ENCODE data around the gene SLC2A9.

- no peak for TF ChIP-seq EZH2phosphoT487 (IDR thresholded peaks at IDR 0.05; ENCODE audit: borderline replicate concordance)
- no peak for TF ChIP-seq CTCF (conservative IDR thresholded peaks at IDR 0.05; ENCODE audit: low read length)
These were observed 114.3 kb downstream of the SLC2A9 start for GRCh38 chr4:9906996-9907395.

All from Loucy (cell line).